ENCODE results near the gene PEX26. TPM values are rescaled to one million over a fixed set of nuclear protein-coding genes. Genes with fewer than 3 reads are reported as not detected.

Gene PEX26
- total and polyA plus RNA-seq, 2 of the 13 experiments (the other 11 are each of a cell fraction or from before 2014, with no cell fraction given) = 10.6 to 25.1 TPM

GRCh38 chr22:18044548-18045271 is 33.1 kb upstream of the PEX26 start (continued):
- TF ChIP-seq GLI4 (CRISPR knock-in tag; IDR thresholded peaks at IDR 0.05; ENCODE audit: borderline replicate concordance) (no peak), NR2C2 (CRISPR knock-in tag; IDR thresholded peaks at IDR 0.05; ENCODE audit: borderline replicate concordance) (peak; percentile 62; the same call in 1 of the 2 replicates), RBAK (CRISPR knock-in tag; IDR thresholded peaks at IDR 0.05) (no peak), DRAP1 (CRISPR knock-in tag; IDR thresholded peaks at IDR 0.05) (peak; percentile 20; the same call in 1 of the 2 replicates), KLF15 (CRISPR knock-in tag; IDR thresholded peaks at IDR 0.05; ENCODE audit: borderline replicate concordance) (no peak), MAX (IDR thresholded peaks at IDR 0.05) (peak; percentile 37; the same call in 1 of the 2 replicates), SMAD9 (CRISPR knock-in tag; IDR thresholded peaks at IDR 0.05) (no peak), ZNF30 (CRISPR knock-in tag; IDR thresholded peaks at IDR 0.05) (no peak), ZNF264 (CRISPR knock-in tag; IDR thresholded peaks at IDR 0.05) (no peak), ARID2 (CRISPR knock-in tag; IDR thresholded peaks at IDR 0.05; ENCODE audit: borderline replicate concordance) (peak; percentile 67; the same call in 1 of the 2 replicates), ZNF317 (CRISPR knock-in tag; IDR thresholded peaks at IDR 0.05) (peak; percentile 60; the same call in 1 of the 2 replicates), ZC3H13 (CRISPR knock-in tag; IDR thresholded peaks at IDR 0.05) (no peak), HDAC2 (CRISPR knock-in tag; IDR thresholded peaks at IDR 0.05) (peak; percentile 85), SMARCE1 (IDR thresholded peaks at IDR 0.05; ENCODE audit: borderline replicate concordance) (no peak), ZNF557 (CRISPR knock-in tag; IDR thresholded peaks at IDR 0.05) (no peak), ZNF720 (CRISPR knock-in tag; IDR thresholded peaks at IDR 0.05) (no peak), CENPX (CRISPR knock-in tag; IDR thresholded peaks at IDR 0.05) (no peak), HDAC1 (CRISPR knock-in tag; IDR thresholded peaks at IDR 0.05) (peak; percentile 77), ZNF441 (CRISPR knock-in tag; IDR thresholded peaks at IDR 0.05; ENCODE audit: borderline replicate concordance) (no peak; the same call in 1 of the 2 replicates), ARID4A (CRISPR knock-in tag; IDR thresholded peaks at IDR 0.05; ENCODE audit: borderline replicate concordance) (peak; percentile 59; the same call in 1 of the 2 replicates), ZSCAN22 (CRISPR knock-in tag; IDR thresholded peaks at IDR 0.05) (no peak), REL (CRISPR knock-in tag; conservative IDR thresholded peaks at IDR 0.05) (no peak), MLX (CRISPR knock-in tag; IDR thresholded peaks at IDR 0.05) (peak; percentile 9; the same call in 1 of the 2 replicates), GLMP (CRISPR knock-in tag; IDR thresholded peaks at IDR 0.05; ENCODE audit: borderline replicate concordance) (no peak), TEAD3 (CRISPR knock-in tag; optimal IDR thresholded peaks at IDR 0.05; ENCODE audit: borderline replicate concordance) (peak; percentile 54)
